Measurements from ENCODE around the gene OTUB1.
"Not testable (repeated sequence)": the region's sequence is repeated elsewhere in the genome, so short reads cannot be mapped to it uniquely, and the experiment has no call there.

The OTUB1 gene, protein sequence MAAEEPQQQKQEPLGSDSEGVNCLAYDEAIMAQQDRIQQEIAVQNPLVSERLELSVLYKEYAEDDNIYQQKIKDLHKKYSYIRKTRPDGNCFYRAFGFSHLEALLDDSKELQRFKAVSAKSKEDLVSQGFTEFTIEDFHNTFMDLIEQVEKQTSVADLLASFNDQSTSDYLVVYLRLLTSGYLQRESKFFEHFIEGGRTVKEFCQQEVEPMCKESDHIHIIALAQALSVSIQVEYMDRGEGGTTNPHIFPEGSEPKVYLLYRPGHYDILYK

GRCh38 chr11:63986156-63986931, at the start of gene OTUB1:
OTUB1 (plus strand) TSS chr11:63986438; CDS start chr11:63986457, 19 bp downstream.
- peak; percentile 89 for DNase-seq (ENCODE audit: low spot score)

DNA sequence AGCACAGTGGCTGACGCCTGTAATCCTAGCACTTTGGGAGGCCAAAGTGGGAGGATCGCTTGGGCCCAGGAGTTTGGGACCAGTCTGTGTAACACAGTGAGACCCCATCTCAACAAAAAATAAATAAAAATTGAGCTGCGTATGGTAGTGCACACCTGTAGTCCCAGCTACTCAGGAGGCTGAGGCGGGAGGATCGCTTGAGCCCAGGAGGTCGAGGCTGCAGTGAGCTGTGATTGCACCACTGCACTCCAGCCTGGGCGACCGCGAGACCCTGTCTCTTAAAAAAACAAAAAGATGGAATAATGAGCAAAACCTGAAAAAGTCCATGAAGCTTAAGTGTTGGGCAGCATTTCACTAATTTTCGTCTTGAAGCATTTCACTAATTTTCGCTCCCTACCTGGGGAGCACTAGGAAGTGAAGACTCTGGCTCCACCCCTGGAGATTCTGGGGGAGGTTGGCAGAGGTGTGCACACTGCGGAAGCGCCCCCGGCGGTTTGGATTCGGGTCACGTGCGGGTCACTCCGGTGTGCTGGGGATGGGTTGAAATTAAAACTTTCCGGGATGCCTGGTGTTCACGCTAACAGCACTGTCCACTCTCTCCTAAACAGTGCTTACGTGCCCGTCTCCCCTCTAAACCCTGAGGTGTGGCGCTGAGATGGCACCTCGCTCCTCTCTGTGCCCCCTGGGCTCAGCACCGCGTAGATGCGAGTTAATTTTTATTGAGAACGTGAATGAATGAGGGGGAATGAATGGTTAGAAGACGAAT, 48.3 kb upstream of the OTUB1 start:
- no peak for DNase-seq (ENCODE audit: low spot score)

DNA sequence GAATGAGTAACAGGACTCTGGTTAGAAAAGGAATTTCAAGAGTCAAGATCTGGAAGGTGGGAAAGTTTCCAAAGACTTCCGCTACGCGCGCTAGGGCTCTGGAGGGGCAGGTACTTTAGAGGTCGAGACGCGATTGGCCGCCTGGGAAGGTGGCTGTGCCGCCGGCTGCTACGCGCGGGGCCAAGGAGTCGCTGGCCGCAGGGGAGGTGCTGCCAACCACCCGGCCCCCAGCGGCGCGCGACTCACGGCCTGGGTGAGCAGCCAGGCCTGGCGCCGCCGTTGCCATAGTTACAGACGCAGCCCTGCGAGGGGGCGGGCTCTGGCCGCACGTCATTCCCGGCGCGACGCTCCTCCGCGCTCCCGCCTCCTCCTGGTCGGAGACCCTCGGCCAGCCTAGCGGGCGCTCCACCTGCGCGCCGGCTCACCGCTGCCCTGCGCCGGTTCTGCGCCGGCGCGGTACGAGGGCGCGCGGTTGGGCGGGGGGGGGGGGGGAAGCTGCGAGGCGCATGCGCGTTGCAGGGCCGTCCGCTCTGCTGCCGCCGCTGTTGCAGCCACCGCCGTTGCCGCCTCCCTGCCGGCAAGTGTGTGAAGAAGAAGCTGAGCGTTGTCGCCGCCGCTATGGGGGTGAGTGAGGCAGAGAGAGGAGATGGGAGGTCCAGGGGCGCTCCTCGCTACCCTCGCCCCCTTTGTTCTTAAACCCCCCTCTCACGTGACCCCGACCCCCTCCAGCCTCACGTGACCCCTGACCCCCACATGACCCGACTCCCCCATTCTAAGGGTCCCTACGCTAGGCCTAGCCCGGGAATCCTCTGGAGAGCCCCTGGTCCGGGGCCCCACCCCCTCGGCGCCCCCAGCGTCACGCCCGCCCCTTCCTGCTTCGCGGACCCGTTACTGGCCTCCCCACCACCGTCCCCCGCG, 47.5 kb upstream of the OTUB1 start, which contains the start of gene NAA40:
NAA40 (plus strand) TSS at position 524 of the 918 bp plus-strand sequence; CDS start at position 619, 95 bp downstream.
- peak; percentile 98 for DNase-seq (ENCODE audit: low spot score)

DNA sequence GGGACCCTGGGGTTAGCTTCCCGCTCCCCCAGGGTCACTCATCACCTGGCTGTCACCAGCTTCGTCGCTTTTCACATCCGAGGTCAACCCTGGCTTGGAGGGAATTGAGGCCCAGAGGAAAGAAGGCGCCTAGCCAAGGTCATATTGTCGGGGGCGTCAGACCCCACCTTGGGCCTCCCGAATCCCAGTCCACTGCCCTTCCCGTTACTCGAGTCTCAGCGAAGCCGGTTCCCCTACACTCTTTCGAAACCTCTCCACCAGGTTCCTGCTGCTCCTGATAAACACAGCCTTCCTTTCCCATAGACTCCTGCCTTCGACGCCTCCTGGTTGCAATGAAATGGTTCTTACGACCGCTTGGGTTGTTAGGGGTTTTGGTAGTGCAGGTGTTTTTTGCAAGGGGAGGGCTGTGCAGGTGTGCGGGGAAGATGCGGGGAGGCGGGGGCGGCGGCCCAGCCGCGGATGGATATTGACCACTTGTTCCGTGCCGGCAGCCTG, 46.8 kb upstream of the OTUB1 start:
- peak; percentile 57 for DNase-seq (ENCODE audit: low spot score)

DNA sequence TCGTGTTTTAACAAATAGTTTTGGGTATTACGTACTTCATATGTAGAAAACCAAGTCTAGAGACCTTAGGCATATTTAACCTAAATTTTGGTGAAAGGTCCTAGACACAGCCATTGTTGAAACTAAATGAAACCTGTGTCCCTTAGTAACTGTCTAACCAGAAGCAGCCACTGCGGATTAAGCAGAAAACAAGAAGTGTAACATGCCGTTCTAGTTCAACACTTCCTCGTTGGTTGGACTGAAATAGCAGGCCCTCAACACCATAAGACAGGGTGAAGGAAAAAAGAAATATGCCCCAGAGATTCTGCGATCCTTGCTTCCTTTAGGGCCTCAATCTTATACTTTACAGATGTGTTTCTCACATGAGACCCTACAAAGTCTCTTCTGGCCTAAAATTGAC, 45.5 kb upstream of the OTUB1 start:
- DNase-seq (ENCODE audit: low spot score): peak; percentile 57

DNA sequence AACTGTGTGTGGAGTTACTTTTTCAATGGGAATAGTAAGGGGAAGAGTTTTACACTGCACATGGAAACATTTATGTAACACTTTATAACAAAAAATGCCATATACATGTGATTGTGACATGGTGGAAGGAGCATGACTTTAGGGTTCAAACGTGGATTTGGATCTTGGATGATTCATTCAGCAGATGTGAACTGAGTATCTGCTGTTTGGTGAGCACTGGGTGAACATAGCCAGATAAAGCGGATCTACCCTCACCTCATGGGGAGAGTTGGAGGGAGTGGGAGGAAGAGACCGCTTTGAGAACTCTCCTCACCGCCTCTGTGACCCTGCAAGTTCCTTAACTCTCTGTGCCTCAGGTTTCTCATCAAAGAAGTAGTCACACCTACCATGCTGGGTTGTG, 44.3 kb upstream of the OTUB1 start:
- DNase-seq (ENCODE audit: low spot score): no peak

- no peak for DNase-seq (ENCODE audit: low spot score)
Observed at GRCh38 chr11:63942803-63943202, 43.4 kb upstream of the OTUB1 start.

- no peak for DNase-seq (ENCODE audit: low spot score)
Observed at GRCh38 chr11:63944987-63945386, 41.3 kb upstream of the OTUB1 start.

DNA sequence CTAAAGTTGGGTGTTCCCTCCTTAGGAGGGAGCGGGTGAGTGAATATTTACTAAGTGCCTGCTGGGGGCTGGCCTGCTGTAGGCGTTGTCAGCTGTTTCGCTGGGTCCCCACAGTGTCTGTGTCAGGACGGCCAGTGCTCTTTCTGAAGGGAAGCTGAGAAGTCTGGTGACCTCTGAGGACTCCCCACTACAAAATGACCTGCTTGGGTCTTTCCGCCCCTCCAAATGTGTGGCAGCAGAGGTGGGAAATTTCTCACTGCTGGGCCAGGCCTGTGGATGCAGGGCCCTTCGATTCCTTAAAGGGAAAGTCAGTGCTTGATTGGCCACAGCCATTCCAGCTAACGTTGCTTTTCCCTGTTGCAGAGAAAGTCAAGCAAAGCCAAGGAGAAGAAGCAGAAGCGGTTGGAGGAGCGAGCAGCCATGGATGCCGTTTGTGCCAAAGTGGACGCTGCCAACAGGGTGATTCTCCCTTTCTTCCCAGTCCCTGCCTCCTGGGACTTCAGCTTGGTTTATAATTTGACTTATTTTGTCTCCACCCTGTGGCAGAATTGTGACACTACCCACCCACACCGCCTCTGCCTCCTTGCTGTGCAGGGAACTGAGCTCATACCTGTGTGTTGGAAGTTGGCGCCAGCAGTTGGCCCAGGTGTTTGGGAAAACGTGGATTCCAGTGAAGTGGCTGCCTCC, 40.6 kb upstream of the OTUB1 start:
- DNase-seq (ENCODE audit: low spot score): peak; percentile 68

DNA sequence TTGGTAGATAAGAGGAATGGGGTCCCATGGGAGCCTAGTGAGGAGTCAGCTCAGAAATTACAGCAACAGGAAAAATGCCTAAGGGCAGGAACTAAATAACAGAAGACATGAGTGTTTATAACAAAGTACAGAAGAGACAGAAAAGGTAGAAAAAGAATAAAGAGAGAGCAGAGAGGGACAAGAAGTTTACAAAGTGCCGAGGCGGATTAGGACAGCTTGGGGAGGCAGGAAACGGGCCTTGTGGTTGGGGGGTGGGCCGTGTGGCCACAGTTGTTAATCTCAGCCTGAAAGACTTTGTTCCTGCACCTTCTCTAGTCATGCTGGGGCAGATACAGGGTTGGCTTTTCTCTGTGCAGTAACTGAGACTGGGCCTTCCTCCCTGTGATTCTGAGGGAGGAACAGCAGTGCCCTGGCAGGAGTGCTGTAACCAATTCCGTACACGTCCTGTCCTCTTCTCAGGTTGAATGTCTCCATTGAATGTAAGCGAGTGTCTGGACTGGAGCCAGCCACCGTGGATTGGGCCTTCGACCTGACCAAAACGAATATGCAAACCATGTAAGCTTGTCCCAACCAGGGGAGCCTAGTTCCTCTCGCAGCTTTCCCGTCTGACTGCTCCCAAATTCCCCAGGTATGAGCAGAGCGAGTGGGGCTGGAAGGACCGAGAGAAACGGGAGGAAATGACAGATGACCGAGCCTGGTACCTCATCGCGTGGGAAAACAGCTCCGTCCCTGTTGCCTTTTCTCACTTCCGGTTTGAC, 34.3 kb upstream of the OTUB1 start:
- no peak for DNase-seq (ENCODE audit: low spot score)

GRCh38 chr11:63952570-63952969, 33.7 kb upstream of the OTUB1 start:
- DNase-seq (ENCODE audit: low spot score): no peak

DNA sequence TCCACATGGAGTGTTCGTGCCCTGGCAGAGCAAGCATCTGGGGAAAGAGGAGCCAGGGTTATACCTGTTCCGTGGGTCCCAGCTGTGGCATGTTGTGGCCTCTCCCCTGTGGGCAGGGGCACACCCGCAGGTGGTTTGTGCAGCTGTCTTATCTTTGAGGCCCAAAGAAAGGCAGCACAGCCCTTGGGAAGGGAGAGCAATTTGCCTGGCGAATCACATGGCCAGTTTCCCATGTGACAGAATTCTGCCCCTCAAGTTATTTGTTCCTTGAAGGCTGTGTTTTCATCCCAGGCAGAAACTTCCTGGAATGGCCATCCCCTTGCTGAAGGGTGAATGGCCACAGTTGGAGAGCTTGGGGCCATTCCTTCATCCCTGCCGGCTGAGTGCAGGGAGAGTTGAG, 28.2 kb upstream of the OTUB1 start:
- DNase-seq (ENCODE audit: low spot score): no peak

DNA sequence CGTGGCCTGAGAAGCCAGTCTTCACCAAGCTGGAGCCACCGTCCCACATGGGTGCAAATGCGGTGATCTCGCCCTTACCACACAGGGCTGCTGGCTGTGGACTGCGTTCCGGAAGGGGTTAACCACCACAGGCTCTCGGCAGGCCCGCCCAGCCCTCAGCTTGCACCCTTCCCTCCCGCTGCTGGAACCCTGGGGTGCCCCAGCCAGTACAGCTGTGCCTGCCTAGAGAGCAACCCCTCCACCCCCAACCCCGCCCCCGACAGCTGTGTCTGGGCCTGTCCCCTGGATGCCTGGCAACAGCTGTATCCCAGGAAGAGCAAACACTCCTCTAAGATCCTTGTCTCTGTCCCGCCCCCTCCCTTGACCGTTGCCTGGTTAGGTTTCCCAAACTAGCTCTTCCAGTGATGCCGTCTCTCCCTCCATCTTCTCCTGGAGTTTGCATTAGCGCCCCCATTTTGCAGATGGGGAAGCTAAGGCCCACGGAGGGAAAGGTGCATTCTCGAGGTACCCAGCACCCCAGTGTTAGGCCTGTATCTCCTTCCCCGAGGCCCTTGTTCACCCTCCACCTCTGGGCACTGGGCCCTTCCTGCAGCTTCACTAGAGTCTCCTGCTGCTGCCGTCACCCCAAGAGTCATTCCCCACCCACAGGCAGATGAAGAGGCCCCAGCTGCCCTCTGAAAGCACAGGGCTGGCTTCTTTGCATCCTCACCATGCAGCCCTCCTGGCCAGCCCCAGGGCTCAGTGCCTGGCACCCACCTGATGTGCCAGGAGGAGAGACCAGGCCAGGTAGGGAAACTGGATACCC, 24.4 kb upstream of the OTUB1 start:
- DNase-seq (ENCODE audit: low spot score): no peak

GRCh38 chr11:63963895-63964294, 22.3 kb upstream of the OTUB1 start:
- not testable (repeated sequence) for DNase-seq (ENCODE audit: low spot score)

- DNase-seq (ENCODE audit: low spot score): no peak
Observed at GRCh38 chr11:63966444-63966843, 19.8 kb upstream of the OTUB1 start.

DNA sequence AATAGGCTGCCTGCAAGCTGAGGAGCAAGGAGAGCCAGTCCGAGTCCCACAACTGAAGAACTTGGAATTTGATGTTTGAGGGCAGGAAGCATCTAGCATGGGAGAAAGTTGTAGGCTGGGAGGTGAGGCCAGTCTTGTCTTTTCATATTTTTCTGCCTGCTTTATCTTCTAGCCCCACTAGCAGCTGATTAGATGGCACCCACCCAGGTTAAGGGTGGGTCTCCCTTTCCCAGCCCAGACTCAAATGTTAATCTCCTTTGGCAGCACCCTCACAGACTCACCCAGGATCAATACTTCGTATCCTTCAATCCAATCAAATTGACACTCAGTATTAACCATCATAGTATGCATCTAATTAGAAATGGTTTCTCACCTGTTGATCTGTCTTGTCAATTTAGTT, 16.8 kb upstream of the OTUB1 start:
- no peak for DNase-seq (ENCODE audit: low spot score)

DNA sequence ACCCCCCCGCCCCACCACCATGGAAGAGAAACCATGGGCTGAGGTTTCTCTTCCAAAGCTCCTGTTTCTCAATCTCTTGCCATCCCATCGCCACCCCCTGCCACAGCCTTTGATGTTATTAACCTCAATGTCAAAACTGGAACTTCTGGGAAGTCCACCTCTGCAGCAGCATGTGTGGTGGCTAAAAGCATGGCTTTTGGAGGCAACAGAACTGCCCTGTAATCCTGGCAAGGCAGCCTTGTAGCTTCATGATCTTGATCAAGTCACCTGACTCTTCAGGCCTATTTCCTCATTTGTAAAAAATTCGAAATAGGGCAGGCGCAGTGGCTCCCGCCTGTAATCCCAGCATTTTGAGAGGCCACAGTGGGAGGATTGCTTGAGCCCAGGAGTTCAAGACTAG, 15.3 kb upstream of the OTUB1 start:
- DNase-seq (ENCODE audit: low spot score): no peak

DNA sequence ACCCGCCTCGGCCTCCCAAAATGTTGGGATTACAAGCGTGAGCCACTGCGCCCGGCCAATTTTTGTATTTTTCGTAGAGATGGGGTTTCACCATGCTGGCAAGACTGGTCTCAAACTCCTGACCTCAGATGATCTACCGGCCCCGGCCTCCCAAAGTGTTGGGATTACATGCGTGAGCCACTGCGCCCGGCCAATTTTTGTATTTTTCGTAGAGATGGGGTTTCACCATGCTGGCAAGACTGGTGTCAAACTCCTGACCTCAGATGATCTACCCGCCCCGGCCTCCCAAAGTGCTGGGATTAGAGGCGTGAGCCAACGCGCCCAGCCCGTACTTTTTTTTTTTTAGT, 12.4 kb upstream of the OTUB1 start:
- not testable (repeated sequence) for DNase-seq (ENCODE audit: low spot score)
